GM04504 (cell line): ENCODE results near the gene EXOSC1.
"Not testable (repeated sequence)": the region's sequence is repeated elsewhere in the genome, so short reads cannot be mapped to it uniquely, and the experiment has no call there.

ENCODE experiments used
- DNase-seq: peaks from one replicate; pipeline ENCODE4 v3.0.0-alpha.2; 2012; ENCODE audit warnings: low read depth

EXOSC1 gene, protein sequence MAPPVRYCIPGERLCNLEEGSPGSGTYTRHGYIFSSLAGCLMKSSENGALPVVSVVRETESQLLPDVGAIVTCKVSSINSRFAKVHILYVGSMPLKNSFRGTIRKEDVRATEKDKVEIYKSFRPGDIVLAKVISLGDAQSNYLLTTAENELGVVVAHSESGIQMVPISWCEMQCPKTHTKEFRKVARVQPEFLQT

DNA sequence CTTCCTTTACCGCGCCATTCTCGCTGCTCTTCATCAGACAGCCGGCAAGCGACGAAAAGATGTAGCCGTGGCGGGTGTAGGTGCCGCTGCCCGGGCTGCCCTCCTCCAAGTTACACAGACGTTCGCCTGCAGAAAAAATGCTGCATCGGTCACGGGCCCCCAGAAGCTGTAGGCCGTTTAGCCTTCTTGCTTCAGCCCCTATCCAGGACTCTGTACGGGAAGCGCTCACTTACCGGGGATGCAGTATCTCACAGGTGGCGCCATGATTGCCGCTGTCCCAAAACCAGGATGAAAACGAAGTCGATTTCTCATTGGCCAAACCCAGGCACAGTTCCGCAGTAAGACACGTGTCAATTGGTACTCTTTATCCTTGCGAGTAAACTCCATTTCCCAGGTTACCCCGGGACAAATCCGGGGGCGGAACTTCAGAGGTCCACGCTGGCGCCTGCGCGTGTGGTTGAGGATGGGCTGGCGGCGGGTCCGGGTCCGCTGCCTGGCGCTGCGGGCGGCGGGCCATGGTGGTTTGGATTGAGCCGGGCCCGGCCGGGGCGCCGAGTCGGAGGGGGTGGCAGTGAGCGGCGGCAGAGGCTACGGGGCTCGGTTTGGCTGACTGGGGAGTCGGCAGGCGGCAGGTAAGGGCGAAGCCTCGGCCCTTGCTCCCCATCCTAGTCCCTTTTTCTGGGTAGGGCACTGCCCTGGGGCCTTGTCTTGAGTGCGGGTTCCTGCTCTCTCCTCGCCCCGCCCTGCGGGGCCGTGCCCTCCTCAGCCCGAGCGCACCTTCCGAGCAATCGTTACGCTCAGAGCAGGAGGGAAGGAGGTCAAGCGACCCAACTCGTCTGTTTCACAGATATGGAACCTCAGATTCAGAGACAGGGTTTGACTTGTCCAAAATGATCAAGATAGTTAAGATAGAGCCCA, at the start of gene EXOSC1, which contains the start of gene ZDHHC16:
TSS of gene EXOSC1 (minus strand) at position 285 of the 918 bp plus-strand sequence. CDS start at position 264, 21 bp downstream.
TSS of gene ZDHHC16 (plus strand) at position 454 of the 918 bp plus-strand sequence. CDS start 5,501 bp downstream, outside the sequence.
- peak; percentile 86 for DNase-seq

DNA sequence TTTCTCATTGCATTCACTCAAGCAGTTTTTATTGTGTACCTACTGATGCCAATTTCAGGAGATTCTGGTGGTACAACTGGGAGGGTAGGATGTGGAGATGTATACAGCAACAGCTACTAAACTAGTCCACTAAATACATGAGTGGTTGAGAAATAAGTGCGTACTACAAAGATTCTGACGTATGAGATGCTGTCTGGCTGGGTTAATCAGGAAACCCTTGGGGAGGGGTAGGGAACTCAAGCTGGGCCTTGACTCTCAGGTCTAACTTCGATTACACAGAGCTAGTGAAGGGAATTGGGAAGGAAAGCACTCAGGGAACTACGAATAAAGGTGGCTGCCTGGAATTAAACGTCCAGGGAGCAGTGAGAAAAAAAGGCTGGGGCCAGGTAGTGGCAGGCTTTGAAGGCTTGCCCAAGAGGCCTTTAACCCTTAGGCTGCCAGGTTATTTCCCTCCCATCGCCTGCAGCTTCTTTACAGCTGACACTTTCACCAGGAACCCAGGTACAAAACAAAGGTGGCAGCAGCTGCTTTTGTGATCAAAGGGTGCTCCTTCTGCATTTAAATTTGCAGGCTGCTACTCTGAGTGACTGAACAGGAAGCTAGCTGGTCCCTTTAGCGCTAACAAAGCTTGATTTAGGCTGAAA, 49.2 kb upstream of the EXOSC1 start:
- no peak for DNase-seq

DNA sequence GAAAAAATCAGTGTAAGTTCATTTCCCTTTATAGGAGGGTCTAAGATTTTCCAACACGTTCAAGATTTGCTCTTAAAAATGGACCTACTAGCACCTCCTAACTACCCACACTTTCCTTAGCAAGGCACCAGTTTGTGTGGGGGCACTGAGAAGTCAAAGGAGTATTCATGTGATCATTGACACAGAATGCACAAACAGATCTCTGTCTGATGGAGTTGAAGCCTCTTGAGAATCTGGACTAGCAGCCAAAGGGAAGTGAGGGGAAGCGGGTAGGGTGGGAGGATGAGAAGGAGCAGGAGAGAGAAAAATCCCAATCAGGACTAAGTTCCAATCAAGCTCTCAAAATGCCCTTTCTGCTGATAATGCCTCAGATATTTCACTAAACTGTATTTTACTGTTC, 48.3 kb upstream of the EXOSC1 start:
- no peak for DNase-seq

DNA sequence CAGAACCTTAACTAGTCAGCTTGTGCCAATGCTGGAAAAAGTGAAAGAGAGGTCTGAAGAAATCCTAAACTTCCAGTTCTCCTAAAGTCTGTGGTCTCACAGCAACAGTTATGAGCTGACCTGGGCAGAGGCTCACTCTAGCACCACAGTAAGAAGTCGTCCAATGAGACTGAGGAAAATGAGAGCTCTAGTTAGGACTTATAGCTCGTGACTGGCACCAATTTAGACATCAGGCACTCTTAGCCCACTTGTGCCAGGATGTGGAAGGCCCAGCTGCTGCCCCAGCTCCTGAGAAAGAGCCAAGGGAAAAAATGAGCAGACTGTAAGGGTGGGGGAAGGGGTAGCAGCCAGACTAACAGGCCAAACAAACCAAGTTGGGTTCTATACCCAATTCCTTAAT, 44.8 kb upstream of the EXOSC1 start:
- no peak for DNase-seq

DNA sequence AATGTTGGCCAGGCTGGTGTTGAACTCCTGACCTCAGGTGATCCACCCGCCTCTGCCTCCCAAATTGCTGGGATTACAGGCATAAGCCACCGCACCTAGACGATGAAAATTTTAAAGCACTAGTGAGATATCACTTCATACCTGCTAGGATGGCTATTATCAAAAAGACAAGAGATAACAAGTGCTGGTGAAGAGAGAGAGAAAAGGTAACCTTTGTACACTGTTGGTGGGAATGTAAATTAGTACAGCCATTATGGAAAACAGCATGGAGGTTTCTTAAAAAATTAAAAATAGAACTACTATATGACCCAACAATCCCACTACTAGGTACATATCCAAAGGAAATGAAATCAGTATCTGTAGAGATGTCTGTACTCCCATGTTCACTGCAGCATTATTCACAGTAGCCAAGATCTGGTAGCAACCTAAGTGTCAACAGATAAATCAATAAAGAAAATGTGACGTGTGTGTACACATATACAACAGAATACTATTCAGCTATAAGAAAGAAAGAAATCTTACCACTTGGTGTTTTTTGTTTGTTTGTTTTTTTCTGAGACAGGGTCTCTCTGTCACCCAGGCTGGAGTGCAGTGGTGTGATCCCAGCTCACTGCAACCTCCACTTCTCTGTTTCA, 40.0 kb upstream of the EXOSC1 start:
- no peak for DNase-seq

DNA sequence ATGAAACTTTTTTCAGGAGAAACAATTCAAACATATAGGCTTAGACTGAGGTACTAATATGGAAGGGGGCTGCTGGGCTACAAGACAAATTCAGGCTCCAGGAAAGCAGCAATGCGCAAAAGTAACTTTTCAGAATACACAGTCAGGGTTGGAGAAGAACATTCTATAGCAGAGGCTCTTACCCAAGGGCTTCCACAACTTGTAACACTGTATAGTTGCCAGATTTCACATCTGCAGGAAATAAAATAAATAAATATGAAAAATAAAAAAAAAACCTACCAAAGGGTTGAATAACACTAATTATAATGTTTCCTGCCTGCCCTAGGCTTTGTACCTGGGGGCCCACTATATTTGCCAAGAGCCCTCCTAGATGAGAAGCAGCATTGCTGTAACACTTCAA, 38.1 kb upstream of the EXOSC1 start:
- DNase-seq, result no peak

DNA sequence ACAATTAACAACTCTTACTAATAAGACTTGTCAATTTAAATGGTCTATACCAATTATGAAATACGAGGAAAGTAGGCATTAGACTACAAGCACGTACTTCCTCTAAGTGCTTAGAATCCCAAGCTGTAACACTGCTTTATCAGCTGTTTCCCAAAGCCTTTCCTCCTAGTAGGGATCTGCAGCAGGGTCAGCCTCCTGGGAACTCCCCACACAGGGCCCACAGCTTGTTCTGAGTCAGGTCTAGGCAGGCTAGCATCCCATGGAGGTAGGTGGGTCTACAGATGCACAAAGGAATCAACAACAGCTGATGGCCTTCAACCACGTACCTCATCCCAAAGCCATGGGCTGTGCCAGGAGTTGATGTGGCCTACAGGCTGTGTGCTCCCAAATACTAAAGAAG, 37.7 kb upstream of the EXOSC1 start:
- no peak for DNase-seq

DNA sequence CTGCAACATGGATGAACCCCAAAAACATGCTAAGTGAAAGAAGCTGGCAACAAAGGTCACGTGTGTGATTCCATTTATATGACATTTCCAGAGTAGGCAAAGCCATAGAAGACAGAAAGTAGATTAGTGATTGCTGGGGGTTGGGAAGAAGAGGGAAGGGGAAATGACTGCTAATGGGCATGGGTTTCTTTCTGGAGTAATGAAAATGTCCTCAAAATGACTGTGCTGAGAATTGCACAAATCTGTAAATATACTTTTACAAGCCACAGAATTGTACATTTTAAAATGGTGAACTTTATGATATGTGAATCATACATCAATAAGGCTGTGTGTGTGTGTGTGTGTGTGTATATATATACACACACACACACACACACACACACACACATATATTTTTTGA, 36.6 kb upstream of the EXOSC1 start:
- DNase-seq, result no peak

DNA sequence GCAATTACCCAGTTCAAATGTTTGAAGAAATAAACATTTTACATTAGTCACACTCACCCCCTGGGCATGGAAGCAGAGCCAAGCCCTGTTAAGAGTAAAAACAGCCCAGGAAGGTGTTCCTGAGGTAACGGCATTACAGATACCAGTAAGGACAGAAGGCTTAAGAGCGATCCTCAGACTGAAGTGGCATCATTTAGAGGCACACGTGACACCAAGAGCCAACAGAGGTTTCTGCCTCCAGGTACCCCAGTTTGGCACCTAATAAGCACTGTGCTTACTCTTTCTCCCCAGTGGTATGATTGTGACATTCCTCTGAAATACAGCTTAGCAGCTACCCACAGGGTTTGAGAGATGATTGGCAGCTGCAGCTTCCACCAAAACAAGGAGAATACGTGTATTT, 35.3 kb upstream of the EXOSC1 start:
- DNase-seq, result no peak

DNA sequence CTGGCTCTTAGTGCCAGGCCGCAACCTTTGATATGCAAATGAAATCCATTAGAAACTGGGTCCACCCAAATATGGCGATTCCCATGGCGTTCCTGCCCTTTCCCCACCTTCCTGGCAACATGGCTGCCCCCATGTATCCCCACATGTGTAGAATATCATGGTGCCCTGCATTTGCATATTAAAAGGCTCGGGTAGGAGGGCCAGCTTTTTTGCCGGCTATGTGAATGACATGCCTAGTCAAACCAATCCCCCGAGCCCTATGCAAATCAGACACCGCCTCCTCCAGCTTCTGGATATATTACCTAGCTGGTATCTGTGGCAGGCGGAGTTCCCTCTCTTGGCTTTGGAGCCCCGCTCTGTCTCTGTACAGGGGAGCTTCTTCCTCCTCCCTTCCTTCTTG, 34.1 kb upstream of the EXOSC1 start:
- DNase-seq, result no peak

DNA sequence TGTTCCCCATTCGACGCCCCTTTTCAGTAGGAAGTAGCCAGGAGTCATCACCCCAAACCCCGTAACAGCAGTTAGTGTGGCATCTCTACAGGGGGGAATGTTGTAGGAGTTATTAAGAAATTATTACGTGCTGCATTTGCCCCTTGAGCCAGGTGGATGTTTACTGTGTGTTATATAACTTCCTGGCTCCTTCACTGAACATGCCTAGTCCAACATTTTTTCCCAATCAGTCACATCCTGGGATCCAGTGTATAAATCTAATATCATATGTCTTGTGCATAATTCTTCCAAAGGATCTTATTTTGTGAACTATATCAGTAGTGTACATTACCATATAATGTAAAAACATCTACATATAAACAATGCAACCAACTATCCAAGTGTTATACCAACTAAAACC, 33.6 kb upstream of the EXOSC1 start:
- DNase-seq, result not testable (repeated sequence)

DNA sequence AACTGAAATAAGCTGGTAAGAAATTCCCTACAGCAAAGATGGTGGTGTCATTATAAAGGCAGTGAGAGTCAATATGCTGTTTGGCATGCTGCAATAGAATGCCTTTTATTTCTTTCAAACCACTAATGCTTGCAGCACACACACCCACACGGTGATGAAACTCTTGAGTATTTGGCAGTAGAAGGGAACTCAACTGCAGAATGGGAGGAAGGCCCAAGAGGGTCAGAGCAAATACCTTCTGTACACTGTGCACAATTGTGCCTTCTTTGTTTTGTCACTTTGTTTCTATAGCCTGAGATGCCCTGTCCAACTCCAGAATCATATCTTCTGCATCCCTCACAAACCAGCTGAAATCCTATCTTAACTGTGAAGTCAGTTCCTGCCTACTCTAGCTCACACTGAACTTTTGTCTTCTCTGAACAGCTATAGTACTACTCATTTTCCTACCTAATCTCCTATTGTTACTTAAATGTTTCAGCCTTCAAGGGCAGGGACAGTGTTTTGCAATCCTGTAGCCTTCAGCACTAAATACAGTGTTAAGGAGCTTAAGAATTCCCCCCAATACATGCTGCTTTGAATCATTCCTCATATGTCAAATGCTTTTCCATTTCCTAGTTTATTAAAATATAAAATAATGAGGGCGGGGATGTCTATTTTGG, 30.3 kb upstream of the EXOSC1 start:
- peak; percentile 56 for DNase-seq

DNA sequence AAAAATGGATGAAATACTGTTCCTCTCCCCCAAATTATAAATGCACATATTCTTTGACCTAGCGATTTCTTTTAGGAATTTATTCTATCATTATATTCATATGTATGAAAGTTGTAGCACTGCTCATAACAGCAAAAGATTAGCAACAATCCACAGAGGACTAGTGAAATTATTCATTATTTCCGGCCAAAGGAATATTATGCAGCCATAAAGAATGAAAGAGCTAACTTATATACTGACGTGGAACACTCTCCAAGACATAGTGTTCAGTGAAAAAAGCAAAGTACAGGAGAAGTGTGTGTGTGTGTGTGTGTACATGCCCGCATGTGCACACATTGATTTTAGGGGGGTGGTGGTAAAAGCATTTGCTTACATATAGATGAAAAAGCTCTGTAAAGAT, 29.1 kb upstream of the EXOSC1 start:
- no peak for DNase-seq

DNA sequence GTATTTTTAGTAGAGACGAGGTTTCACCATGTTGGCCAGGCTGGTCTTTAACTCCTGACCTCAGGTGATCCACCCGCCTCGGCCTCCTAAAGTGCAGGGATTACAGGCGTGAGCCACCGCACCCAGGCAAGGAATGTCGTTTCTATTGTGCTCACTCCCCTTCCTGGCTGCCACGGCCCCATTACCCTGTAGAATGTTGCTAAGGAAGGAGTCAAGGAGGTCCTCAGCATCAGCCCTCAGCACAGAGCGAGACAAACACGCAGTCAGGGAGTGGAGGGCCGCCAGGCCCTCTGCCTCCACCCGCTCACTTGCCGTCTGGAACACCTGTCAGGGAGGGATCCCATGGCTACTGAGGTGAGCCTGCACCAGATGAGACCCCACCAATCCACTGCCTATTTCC, 23.0 kb upstream of the EXOSC1 start:
- not testable (repeated sequence) for DNase-seq

DNA sequence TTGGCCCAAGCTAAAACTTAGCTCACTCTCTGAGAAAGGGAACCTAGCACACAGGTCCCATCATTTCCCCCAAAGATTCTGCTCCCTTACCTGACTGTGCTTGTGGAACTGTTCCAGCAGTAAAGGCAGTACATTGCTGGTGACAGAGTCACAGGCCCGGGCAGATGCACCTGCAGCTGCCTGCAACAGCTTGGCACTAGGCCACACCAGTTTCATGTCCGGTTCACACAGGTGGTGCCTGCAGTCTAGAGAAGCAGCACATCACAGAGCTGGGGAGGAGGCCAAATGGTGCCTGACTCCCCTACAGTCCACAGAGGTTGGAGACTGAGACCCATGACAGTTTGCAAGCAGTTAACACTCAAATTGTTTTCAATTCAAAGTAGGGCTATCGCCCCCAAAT, 22.4 kb upstream of the EXOSC1 start:
- no peak for DNase-seq

DNA sequence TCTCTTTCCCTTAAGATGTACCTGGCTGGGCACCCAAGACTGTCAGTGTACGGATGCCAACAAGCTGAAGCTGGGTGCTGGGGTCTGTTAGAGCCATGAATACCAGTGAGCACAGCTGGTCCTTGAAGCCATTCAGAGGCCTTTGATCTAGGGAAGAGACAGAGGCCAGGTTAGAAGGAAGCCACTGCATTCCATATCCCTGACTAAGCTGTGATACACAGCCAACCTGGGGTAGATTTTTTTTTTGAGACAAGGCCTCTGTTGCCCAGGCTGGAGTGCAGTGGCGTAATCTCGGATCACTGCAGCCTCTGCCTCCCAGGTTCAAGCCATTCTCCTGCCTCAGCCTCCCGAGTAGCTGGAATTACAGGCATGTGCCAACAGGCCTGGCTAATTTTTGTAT, 20.9 kb upstream of the EXOSC1 start:
- DNase-seq, result no peak

DNA sequence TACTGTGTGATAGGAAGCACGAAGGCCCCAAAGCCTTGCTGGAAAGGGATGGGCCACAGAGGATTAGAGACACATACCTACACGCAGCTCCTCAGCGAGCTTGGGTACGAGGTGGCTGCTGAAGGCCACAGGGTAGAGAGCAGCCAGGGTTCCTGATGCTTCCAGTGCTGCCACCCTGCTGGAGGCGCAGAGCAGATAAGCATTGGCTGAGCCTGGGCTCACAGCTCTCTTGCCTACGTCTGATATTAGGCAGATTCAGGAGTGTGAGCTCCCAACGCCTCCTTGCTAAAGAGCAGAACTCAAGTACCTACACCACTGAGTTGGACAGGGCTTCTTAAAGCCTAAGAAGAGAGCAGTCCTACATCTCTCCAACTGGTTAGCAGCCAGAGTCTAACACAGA, 20.2 kb upstream of the EXOSC1 start:
- DNase-seq, result no peak

DNA sequence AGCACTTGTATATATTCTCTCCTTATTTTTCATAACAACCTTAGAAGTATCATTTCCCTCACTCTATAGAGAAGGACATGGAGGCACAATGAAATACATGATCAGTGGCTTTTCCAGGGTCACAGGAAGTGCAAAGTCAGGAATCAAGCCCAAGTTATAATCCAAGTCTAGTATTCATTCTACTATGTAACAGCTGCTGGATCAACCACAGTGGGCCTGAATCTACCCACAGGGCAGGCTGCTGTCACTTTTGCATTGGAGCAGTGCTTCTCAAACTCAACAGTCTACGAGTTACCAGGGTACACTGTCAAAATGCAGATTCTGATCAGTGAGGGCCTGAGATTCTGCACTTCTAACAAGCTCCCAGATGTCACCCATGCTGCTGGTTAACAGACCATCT, 18.4 kb upstream of the EXOSC1 start:
- DNase-seq, result no peak

DNA sequence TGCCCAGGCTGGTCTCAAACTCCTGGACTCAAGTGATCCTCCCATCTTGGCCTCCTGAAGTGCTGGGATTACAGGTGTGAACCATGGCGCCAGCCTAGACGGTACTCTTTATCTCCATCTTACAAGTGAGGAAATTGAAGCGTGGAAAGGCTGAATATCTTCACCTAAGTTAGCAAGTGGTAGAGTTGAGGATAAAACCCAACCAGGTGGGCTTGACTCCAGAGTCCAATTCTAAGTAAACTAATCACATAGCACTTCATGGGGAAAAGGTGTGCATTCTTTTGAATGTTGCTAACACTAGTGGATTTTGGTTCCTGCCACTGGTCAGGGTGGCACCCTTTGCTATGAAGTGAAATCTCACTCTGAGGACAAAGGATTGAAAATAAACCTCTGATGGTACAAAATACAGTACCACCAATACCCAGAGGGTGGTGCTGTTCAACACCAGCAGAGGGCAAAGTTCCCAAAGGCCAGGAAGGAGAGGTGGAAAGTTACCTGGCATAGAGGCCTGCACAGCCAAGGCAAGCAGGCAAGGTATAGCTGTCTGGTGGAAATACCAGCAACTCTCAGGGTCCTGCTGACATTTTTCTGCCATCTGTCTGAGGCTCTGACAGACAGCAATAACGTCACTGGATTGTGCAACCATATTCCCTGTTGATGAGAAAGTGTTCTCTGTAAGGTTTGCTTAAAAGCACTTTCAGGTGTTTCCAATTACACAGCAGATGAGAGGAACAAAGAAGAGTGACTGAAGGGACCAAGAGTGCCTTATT, 17.7 kb upstream of the EXOSC1 start:
- peak; percentile 73 for DNase-seq

DNA sequence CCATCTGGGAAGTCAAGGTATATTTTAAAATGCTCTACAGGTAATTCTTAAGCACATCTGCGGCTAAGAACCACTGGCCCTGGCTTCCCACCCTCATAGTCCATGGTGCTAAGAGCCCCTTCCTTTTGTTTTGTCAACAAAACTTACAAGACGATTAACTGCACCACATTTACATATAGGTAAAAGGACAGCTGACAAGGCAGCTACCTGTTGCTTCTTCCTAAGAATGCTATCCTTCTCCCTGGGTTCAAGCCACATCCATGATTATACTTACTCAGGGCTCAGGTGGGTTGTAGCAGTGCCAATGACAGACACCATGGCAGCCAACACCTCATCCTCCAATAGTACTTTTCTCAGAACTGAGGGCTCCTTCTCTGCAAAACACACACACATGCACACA, 16.5 kb upstream of the EXOSC1 start:
- DNase-seq, result no peak

DNA sequence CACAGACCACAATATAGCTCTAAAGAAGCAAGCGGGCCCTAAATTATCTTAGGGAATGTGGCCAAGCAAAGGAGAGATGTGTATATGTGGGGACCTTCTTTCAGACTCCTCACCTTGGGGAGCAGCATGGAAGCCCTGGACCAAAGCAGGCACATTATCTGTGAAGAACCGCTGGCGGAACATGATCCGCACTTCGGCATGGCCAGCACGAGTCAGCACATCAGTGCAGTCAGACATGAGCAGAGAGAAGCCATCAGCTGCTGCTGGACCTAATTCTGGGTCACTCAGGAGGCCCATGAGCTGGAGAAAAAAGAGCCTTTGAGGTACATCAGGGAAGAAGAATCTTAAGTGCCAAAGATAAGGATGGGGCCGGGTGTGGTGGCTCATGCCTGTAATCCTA, 14.1 kb upstream of the EXOSC1 start:
- DNase-seq, result no peak
